Measurements from ENCODE around the gene POLK. TPM values are rescaled to one million over a fixed set of nuclear protein-coding genes. Genes with fewer than 3 reads are reported as not detected.

Gene POLK
- total and polyA plus RNA-seq, 2 of the 8 experiments (the other 6 are each of a cell fraction or from before 2014, with no cell fraction given): 2.0 to 9.0 TPM

DNA sequence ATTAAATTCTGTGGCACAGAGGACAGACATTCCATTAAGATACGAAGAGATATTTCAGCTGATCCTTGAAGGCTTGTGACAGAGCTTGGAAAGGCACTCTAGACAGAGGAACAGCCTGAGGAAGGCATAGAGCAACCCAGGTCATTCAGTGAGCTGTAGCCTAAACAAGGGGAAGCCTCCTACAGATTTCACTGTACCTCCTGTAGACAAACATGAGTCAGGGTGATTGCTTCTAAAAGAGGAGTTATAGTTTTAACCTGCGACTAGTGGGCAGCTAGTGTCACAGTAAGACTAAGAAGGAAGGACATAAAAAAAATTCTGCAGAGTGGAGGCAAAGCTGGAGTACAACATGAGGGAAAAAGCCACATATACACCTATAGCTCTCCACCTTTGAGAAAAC lies 56.0 kb downstream of the POLK start (continued):
- TF ChIP-seq, protein P1, sequence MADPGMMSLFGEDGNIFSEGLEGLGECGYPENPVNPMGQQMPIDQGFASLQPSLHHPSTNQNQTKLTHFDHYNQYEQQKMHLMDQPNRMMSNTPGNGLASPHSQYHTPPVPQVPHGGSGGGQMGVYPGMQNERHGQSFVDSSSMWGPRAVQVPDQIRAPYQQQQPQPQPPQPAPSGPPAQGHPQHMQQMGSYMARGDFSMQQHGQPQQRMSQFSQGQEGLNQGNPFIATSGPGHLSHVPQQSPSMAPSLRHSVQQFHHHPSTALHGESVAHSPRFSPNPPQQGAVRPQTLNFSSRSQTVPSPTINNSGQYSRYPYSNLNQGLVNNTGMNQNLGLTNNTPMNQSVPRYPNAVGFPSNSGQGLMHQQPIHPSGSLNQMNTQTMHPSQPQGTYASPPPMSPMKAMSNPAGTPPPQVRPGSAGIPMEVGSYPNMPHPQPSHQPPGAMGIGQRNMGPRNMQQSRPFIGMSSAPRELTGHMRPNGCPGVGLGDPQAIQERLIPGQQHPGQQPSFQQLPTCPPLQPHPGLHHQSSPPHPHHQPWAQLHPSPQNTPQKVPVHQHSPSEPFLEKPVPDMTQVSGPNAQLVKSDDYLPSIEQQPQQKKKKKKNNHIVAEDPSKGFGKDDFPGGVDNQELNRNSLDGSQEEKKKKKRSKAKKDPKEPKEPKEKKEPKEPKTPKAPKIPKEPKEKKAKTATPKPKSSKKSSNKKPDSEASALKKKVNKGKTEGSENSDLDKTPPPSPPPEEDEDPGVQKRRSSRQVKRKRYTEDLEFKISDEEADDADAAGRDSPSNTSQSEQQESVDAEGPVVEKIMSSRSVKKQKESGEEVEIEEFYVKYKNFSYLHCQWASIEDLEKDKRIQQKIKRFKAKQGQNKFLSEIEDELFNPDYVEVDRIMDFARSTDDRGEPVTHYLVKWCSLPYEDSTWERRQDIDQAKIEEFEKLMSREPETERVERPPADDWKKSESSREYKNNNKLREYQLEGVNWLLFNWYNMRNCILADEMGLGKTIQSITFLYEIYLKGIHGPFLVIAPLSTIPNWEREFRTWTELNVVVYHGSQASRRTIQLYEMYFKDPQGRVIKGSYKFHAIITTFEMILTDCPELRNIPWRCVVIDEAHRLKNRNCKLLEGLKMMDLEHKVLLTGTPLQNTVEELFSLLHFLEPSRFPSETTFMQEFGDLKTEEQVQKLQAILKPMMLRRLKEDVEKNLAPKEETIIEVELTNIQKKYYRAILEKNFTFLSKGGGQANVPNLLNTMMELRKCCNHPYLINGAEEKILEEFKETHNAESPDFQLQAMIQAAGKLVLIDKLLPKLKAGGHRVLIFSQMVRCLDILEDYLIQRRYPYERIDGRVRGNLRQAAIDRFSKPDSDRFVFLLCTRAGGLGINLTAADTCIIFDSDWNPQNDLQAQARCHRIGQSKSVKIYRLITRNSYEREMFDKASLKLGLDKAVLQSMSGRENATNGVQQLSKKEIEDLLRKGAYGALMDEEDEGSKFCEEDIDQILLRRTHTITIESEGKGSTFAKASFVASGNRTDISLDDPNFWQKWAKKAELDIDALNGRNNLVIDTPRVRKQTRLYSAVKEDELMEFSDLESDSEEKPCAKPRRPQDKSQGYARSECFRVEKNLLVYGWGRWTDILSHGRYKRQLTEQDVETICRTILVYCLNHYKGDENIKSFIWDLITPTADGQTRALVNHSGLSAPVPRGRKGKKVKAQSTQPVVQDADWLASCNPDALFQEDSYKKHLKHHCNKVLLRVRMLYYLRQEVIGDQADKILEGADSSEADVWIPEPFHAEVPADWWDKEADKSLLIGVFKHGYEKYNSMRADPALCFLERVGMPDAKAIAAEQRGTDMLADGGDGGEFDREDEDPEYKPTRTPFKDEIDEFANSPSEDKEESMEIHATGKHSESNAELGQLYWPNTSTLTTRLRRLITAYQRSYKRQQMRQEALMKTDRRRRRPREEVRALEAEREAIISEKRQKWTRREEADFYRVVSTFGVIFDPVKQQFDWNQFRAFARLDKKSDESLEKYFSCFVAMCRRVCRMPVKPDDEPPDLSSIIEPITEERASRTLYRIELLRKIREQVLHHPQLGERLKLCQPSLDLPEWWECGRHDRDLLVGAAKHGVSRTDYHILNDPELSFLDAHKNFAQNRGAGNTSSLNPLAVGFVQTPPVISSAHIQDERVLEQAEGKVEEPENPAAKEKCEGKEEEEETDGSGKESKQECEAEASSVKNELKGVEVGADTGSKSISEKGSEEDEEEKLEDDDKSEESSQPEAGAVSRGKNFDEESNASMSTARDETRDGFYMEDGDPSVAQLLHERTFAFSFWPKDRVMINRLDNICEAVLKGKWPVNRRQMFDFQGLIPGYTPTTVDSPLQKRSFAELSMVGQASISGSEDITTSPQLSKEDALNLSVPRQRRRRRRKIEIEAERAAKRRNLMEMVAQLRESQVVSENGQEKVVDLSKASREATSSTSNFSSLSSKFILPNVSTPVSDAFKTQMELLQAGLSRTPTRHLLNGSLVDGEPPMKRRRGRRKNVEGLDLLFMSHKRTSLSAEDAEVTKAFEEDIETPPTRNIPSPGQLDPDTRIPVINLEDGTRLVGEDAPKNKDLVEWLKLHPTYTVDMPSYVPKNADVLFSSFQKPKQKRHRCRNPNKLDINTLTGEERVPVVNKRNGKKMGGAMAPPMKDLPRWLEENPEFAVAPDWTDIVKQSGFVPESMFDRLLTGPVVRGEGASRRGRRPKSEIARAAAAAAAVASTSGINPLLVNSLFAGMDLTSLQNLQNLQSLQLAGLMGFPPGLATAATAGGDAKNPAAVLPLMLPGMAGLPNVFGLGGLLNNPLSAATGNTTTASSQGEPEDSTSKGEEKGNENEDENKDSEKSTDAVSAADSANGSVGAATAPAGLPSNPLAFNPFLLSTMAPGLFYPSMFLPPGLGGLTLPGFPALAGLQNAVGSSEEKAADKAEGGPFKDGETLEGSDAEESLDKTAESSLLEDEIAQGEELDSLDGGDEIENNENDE (IDR thresholded peaks at IDR 0.05; ENCODE audit: insufficient replicate concordance, low read length): no peak
- no peak for TF ChIP-seq CHD2 (IDR thresholded peaks at IDR 0.05; ENCODE audit: low read length)
- no peak for TF ChIP-seq TAF7 (optimal IDR thresholded peaks at IDR 0.05; ENCODE audit: borderline replicate concordance, low read depth, low read length)
- no peak for TF ChIP-seq SAP30 (IDR thresholded peaks at IDR 0.05; ENCODE audit: insufficient read depth, insufficient replicate concordance, low read length)
- TF ChIP-seq, protein P2, sequence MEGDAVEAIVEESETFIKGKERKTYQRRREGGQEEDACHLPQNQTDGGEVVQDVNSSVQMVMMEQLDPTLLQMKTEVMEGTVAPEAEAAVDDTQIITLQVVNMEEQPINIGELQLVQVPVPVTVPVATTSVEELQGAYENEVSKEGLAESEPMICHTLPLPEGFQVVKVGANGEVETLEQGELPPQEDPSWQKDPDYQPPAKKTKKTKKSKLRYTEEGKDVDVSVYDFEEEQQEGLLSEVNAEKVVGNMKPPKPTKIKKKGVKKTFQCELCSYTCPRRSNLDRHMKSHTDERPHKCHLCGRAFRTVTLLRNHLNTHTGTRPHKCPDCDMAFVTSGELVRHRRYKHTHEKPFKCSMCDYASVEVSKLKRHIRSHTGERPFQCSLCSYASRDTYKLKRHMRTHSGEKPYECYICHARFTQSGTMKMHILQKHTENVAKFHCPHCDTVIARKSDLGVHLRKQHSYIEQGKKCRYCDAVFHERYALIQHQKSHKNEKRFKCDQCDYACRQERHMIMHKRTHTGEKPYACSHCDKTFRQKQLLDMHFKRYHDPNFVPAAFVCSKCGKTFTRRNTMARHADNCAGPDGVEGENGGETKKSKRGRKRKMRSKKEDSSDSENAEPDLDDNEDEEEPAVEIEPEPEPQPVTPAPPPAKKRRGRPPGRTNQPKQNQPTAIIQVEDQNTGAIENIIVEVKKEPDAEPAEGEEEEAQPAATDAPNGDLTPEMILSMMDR (IDR thresholded peaks at IDR 0.05; ENCODE audit: control extremely low read depth in 1 of 3, insufficient read depth in 1 of 3, low read depth in 1 of 3, low read length in 3 of 3): no peak
- no peak for TF ChIP-seq NRF1 (IDR thresholded peaks at IDR 0.05; ENCODE audit: low read depth, low read length)
- no peak for TF ChIP-seq SP2 (IDR thresholded peaks at IDR 0.05; ENCODE audit: low read length)
- TF ChIP-seq RNF2 (IDR thresholded peaks at IDR 0.05; ENCODE audit: borderline replicate concordance, low read depth, low read length, missing control alignments, poor library complexity, severe bottlenecking): no peak
- no peak for TF ChIP-seq GTF2F1 (IDR thresholded peaks at IDR 0.05; ENCODE audit: borderline replicate concordance, low read depth, low read length)
